Skeletal muscle tissue (tissue), 4 donors: ENCODE measurements around the gene KCTD2. TPM values are rescaled to one million over a fixed set of nuclear protein-coding genes. Genes with fewer than 3 reads are reported as not detected.

ENCODE experiments used
- H3K27ac ChIP-seq: one replicate; pipeline ENCODE4 v1.7.0; 2013; ENCODE audit warnings: mild to moderate bottlenecking, low read depth, low read length, inconsistent platforms
- H3K27me3 ChIP-seq, 3 donors: one replicate each; pipeline ENCODE4 v1.7.0; 2013; ENCODE audit warnings: low read length in 3 of 3; ENCODE audit not compliant: control insufficient read depth in 3 of 3, insufficient read depth in 3 of 3
- H3K36me3 ChIP-seq, 3 donors: one replicate each; pipeline ENCODE4 v1.7.0; 2013; ENCODE audit warnings: low read length in 3 of 3; ENCODE audit not compliant: control insufficient read depth in 3 of 3, insufficient read depth in 3 of 3
- H3K4me1 ChIP-seq, 3 donors: one replicate each; pipeline ENCODE4 v1.7.0; 2013; ENCODE audit warnings: low read length in 3 of 3, mild to moderate bottlenecking in 3 of 3; ENCODE audit not compliant: control insufficient read depth in 3 of 3, insufficient read depth in 3 of 3
- H3K4me3 ChIP-seq, 3 donors: one replicate each; pipeline ENCODE4 v1.7.0; 2013; ENCODE audit warnings: low read length in 3 of 3
- H3K9ac ChIP-seq, 3 donors: one replicate each; pipeline ENCODE4 v1.7.0; 2013; ENCODE audit warnings: low read length in 3 of 3, mild to moderate bottlenecking in 3 of 3, moderate library complexity in 2 of 3, low read depth in 1 of 3
- H3K9me3 ChIP-seq, 3 donors: one replicate each; pipeline ENCODE4 v1.7.0; 2013; ENCODE audit warnings: low read length in 3 of 3; ENCODE audit not compliant: control insufficient read depth in 3 of 3
- total RNA-seq: library from RNA; depleted of rRNA; stranded (reverse); fragments of >200 nt; gene quantifications from one replicate; pipeline ENCODE4 v1.2.3, GENCODE V29; 2014
- donor health status: Osteomylitis.

The KCTD2 gene
- total RNA-seq, 1 donor from 2014 or later = 9.4 TPM

DNA sequence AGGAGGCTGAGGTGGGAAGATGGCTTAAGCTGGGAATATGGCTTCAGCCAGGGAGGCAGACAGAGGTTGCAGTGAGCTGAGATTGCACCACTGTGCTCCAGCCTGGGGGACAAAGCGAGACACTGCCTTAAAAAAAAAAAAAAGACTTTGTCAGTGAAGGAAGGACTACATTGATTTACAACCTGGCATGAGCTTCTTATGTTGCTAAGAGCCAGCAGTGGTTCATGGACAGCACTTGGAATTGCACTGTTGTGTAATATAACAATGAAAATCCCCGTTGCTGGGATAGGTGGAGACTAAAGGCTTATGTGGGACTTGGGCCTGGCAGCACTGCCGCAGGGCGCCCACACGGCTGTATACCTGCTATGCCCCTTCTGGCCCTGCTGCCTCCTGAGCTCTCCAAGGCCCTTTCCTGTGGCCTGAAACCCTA, 26.6 kb downstream of the KCTD2 start:
- Histone ChIP-seq H3K27me3 (no peaks in the 10 kb centered on the region), H3K27ac (peak overlapping the region; percentile 59), H3K36me3 (no peaks in the 10 kb centered on the region), H3K9ac (peak overlapping the region in 1 of 3 donors; percentile 50), H3K4me3 (no peak overlapping the region), H3K9me3 (no peaks in the 10 kb centered on the region), H3K4me1 (peaks cover 18 to 27% (median 27%) of the 10 kb centered on the region in 3 donors)

DNA sequence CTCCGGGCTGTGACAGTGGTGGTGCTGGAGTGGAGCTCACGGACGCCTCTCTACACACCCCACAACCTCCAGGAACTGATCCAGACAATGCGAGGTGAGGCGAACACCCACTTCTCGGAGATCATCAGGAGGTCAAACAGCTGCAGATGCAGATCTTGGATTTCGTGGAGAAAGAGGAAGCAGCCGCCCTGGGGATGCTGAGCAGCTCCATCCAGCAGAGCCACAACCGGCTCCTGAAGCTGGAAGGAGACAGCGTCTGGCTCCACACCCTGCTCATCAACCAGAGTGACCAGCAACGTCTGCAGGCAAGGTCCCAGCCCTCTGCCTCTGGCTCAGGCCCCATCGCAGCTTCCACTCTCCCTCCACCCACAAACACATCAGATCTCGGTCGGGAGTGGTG, 27.5 kb downstream of the KCTD2 start:
- Histone ChIP-seq H3K9ac (no peak overlapping the region), H3K27ac (peak overlapping the region; percentile 59), H3K9me3 (no peaks in the 10 kb centered on the region), H3K36me3 (no peaks in the 10 kb centered on the region), H3K4me1 (peaks cover 25 to 33% (median 33%) of the 10 kb centered on the region in 3 donors), H3K27me3 (no peaks in the 10 kb centered on the region), H3K4me3 (no peak overlapping the region)

DNA sequence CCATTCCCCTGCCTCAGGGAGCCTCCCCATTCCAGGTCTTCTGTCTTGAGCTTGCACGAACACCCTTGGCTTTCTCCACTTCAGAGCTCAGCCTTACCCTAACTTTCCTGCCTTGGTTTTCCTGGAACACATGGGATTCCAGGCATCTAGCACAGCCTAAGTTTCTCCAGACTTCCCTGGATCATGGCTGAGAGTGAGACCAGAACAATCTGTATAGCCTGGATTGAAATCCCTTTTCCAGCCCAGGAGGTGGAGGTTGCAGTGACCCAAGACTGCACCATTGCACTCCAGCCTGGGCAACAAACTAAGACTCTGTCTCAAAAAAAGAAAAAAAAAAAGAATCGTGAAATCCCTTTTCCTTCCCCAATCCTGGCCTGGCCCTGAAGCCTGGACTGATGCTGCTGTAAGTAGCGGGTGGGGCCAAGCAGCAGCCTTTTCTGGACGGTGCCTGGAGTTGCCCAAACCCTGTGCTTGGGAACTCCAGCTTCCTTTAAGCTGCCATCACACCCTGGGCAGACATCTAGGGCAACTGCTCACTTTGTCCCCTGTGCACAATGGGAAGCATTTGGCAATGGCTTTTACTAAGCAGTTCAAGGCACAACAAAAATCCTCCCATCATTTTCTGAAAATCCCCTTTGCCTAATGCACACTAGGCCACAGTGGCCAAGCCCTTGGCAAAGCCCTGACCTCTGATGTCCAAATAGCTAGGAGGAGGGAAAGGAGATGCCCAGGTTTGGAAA, 28.7 kb downstream of the KCTD2 start:
- Histone ChIP-seq H3K9ac (no peak overlapping the region), H3K36me3 (no peaks in the 10 kb centered on the region), H3K27ac (no peak overlapping the region), H3K27me3 (no peaks in the 10 kb centered on the region), H3K4me1 (peaks cover 25 to 33% (median 33%) of the 10 kb centered on the region in 3 donors), H3K4me3 (no peak overlapping the region), H3K9me3 (no peaks in the 10 kb centered on the region)

DNA sequence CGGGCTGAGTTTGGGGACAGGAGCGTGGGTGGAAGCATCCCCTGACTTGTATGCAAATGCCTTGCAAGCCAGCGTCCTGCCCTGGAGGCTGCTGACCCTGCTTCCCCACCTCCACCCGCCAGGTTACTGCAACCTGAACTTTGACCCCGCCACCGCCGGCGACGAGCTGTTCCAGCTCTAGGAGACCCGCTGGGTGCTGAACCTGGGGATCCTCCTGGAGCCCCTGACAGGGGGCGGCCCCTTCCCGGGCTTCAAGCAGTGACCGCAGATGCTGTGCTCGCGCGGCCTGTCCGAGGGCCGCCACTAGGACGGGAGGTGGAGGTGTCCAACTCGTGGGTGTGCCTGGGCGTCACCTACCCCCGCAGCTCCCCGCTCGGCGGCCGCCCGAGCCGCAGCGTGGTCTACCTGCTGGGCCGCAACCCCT, 30.1 kb downstream of the KCTD2 start:
- H3K9ac ChIP-seq = peak overlapping the region; percentile 64 to 89 (median 81)

DNA sequence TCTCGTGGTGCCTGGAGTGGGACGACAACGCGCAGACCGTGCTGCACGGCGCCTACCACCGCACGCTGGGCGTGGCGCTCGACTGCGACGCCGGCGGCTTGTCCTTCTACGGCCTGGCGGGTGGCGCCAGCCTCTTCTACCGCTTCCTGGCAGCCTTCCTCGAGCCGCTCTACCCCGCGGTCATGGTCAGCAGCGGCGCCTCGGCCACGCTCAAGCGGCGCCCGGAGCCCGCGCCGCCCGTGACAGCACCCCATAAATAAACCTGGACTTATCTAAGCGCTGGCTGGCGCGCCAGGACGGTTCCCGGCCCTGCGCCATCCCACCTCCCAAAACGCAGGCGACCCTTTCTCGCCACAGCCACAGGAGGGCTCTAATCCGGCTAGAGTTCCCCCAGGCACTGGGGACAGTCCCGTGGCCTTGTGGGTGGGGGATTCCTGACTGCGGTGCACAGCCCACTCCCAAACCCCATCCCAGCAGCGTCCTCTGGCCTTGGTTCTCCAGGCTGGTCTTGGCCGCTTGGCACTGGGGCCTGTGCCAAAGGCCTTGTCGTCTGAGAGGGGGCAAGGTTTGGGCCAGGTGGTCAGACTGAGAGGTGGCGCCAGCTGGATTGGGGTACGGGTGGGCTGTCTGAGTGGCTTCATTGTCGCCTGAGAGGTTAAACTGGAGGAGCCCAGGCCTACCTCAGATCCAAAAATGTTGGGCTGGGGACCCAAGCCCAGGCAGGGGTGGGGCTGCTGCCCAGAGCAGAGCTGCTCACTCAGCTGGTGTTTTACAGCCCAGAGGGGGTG, 30.7 kb downstream of the KCTD2 start:
- Histone ChIP-seq H3K4me3 (peak overlapping the region; percentile 68 to 79 (median 72)), H3K9me3 (no peaks in the 10 kb centered on the region), H3K9ac (peak overlapping the region; percentile 64 to 89 (median 81)), H3K36me3 (no peaks in the 10 kb centered on the region), H3K27me3 (no peaks in the 10 kb centered on the region), H3K4me1 (peaks cover 25 to 28% (median 26%) of the 10 kb centered on the region in 3 donors), H3K27ac (peak overlapping the region; percentile 37)

More for the DNA sequence above, 30.1 kb downstream of the KCTD2 start:
- no peaks in the 10 kb centered on the region for H3K27me3 ChIP-seq
- H3K9me3 ChIP-seq = no peaks in the 10 kb centered on the region
- H3K4me1 ChIP-seq = peaks cover 25 to 30% (median 27%) of the 10 kb centered on the region in 3 donors
- H3K4me3 ChIP-seq = peak overlapping the region; percentile 68 to 79 (median 72)
- peak overlapping the region; percentile 37 for H3K27ac ChIP-seq
- no peaks in the 10 kb centered on the region for H3K36me3 ChIP-seq

DNA sequence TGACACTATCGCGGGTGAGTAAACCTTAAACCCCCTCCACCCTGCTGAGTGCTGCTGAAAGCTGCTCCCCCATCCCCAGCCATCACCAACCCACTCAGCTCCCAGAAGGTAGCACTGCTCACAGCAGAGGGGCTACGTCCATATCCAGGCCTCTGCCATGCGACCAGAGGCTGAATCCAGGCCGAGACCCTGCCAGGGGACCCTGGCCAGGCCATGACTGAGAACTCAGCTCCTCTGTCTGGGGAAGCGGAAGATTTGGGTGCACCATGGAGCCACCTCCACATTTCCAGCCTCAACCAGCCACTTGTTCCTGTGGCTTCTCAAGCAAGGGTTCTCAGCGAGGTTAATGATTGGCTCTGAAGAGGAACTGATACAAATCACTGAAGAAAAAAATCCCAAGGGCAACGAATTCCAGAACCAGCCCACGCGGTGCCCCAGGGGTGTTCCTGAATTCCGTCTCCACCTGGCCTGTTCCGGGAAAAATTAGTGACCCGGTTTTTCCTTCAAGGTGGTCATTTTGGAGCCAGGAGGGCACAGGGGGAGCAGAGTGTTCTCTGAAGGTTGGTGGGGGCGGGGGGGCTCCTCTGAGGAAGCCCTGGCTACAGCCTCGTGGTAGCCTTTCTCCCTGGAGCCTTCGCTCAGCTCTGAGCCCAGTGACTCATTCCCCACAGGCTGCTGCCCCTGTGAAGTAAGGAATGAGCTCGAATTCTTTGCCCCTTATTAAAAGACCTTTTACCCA, 31.4 kb downstream of the KCTD2 start:
- Histone ChIP-seq H3K9ac (peak overlapping the region; percentile 64 to 89 (median 81)), H3K27me3 (no peaks in the 10 kb centered on the region), H3K4me3 (no peak overlapping the region), H3K4me1 (peaks cover 25 to 28% (median 26%) of the 10 kb centered on the region in 3 donors), H3K36me3 (no peaks in the 10 kb centered on the region), H3K27ac (peak overlapping the region; percentile 37), H3K9me3 (no peaks in the 10 kb centered on the region)

DNA sequence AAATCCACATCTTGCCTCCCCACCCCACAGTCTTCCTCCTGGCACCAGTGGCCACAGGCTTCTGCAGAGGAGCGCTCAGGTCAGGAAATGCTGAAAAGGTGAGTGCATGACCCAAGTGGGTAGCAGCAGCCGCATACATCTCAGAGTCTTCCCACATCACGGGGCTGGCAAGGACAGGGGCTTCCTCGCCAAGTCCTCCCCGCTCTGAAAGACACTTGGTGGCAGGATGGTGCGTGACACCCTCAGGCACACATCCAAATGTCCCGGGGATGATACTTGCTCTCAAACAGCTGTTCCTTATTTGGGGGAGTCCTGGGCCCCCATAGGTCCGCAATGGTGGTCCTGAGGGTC, 32.0 kb downstream of the KCTD2 start:
- peaks cover 25 to 26% (median 25%) of the 10 kb centered on the region in 3 donors for H3K4me1 ChIP-seq
- H3K27me3 ChIP-seq = no peaks in the 10 kb centered on the region
- peak overlapping the region in 1 of 3 donors; percentile 16 for H3K9ac ChIP-seq
- no peak overlapping the region for H3K27ac ChIP-seq
- no peak overlapping the region for H3K4me3 ChIP-seq
- no peaks in the 10 kb centered on the region for H3K9me3 ChIP-seq
- H3K36me3 ChIP-seq = no peaks in the 10 kb centered on the region

DNA sequence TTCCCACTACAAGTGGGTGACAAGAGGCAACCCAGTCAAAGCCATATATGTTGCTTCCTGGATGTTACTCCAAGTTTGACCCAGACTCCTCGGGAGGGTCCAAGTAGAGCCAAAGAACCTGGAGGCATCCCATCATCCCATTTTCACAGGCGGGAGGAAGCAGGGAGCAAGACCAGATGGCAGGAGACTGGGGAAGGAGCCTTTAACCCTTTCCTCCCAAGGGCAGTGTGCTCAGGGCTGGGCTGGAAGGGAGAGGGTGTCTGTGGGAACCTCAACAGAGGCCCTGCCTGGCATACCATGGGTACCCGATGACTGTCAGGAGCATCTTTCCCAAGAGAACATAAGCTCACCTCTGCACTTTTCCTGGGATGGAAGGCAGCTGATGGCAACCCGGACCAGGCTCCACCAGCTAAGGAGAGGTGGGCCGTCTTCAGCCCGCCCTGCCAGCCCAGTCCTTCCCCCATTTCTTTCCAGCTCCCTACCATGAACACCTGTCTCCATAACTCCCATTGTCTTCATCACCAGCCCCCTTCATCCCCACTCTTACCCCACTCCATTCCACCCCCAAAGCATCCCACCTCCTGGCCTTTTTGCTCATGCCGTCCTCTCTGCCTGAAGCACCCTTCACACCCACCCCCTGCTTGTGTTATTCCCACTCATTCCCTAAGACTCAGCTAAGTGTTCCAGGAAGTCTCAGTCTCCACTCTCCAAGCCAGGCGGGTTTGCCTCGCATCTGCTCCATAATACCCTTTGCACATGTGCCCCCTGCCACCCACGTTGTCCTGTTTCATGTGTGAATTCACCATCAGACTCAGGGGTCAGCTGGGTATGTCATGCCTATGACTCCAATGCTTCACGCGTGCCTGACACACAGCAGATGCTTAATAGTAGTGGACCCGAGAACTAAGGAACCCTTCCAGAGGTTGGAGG, 34.9 kb downstream of the KCTD2 start:
- H3K4me1 ChIP-seq = peaks cover 19 to 27% (median 24%) of the 10 kb centered on the region in 3 donors
- no peak overlapping the region for H3K27ac ChIP-seq
- H3K9ac ChIP-seq = no peak overlapping the region
- H3K27me3 ChIP-seq = no peaks in the 10 kb centered on the region
- no peaks in the 10 kb centered on the region for H3K9me3 ChIP-seq
- no peaks in the 10 kb centered on the region for H3K36me3 ChIP-seq
- H3K4me3 ChIP-seq = no peak overlapping the region

DNA sequence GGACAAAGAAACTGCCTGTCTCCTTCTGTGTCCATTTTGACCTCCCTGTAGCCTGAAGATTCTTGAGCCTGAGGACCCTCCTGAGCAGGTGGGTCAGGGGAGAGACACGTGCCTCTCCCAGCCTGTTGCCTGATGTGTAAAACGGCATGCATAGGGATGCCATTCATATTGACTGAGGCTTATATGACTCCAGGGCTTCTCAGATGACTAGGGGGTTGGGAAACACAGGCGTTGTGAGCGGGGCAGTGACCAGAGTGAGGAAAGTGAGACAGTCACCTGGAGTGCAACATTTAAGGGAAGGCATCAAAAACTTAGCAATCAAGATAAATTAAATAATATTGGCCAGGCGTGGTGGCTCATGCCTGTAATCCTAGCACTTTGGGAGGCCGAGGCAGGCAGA, 35.7 kb downstream of the KCTD2 start:
- Histone ChIP-seq H3K27ac (no peak overlapping the region), H3K9ac (no peak overlapping the region), H3K4me1 (peaks cover 17 to 25% (median 21%) of the 10 kb centered on the region in 3 donors), H3K27me3 (no peaks in the 10 kb centered on the region), H3K4me3 (no peak overlapping the region), H3K36me3 (no peaks in the 10 kb centered on the region), H3K9me3 (no peaks in the 10 kb centered on the region)
